ENCODE results near the gene TLR1. TPM values are rescaled to one million over a fixed set of nuclear protein-coding genes. Genes with fewer than 3 reads are reported as not detected.

The TLR1 gene
- total and polyA plus RNA-seq, 2 donors: 4.4 to 17.2 TPM

DNA sequence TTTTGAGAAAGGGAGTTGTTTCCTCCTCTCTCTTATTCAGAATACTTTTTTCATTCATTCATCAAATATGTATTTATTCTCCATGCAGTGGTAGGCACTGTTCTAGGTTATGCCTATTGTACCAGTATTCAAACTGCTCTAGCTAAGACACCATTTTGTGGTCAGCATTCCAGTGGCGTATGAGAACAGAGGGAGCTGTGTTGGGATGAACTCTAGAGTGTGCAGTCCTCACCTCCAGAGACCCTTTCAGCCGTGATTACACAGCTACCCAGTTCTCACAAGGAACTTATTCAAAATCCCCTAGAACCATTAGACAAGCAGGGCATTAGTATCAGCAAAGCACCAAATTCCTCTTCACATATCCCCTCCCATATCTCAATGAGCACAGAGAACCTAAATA, 4.2 kb downstream of the TLR1 start:
- Histone ChIP-seq H3K27ac (ENCODE audit: low read depth) (no peak overlapping the region), H3K4me3 (ENCODE audit: low read depth, low read length) (no peak overlapping the region), H3K4me1 (ENCODE audit: insufficient read depth) (no peaks in the 10 kb centered on the region), H3K36me3 (ENCODE audit: insufficient read depth) (no peaks in the 10 kb centered on the region)
- DNase-seq (ENCODE audit: extremely low spot score): no peak
- WGBS: 92% methylated on average over 2 of the region's 2 CpGs

DNA sequence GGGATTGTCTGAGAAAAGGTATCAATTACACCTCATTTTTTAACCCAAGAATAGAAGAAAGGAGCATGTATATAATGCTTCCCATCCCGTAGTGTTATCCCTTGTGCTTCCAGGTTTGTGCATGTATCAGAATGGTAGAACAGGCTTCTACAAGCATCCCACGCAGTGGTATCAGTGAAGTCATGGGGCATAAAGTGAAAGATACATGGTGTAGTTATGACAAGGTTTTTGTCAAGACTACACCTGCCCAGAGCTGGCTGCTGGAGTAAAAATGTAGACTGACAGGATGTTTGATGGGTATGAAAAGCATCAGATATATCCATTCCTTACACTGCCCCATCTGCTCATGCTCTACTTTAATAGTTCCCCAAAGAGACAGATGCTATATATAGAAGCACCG, 9.5 kb downstream of the TLR1 start:
- 90% methylated on average over 3 of the region's 3 CpGs for WGBS
- no peak for DNase-seq (ENCODE audit: extremely low spot score)
- no peaks in the 10 kb centered on the region for H3K4me1 ChIP-seq (ENCODE audit: insufficient read depth)

DNA sequence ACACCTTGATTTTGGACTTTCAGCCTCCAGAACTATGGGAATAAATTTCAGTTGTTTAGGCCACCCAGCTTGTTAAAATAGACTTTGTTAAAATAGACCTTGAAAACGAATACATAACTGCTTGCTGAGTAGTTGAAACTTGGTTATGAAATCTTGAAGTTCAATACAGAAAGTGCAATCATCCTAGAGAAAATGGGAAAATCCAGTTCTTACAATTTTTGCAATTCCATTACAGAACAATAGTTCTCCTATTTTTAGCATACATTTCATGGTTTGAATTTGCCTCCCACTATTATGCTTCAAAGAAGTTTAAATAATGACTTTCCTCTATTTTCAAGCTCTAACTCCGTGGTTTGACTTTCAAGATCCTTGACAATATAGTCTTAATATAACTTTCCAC, 10.5 kb downstream of the TLR1 start:
- no peaks in the 10 kb centered on the region for H3K36me3 ChIP-seq (ENCODE audit: insufficient read depth)
- DNase-seq (ENCODE audit: extremely low spot score): no peak

More for the DNA sequence above, 9.5 kb downstream of the TLR1 start:
- no peak overlapping the region for H3K27ac ChIP-seq (ENCODE audit: low read depth)
- H3K4me3 ChIP-seq (ENCODE audit: low read depth, low read length): no peak overlapping the region
- no peaks in the 10 kb centered on the region for H3K36me3 ChIP-seq (ENCODE audit: insufficient read depth)

DNA sequence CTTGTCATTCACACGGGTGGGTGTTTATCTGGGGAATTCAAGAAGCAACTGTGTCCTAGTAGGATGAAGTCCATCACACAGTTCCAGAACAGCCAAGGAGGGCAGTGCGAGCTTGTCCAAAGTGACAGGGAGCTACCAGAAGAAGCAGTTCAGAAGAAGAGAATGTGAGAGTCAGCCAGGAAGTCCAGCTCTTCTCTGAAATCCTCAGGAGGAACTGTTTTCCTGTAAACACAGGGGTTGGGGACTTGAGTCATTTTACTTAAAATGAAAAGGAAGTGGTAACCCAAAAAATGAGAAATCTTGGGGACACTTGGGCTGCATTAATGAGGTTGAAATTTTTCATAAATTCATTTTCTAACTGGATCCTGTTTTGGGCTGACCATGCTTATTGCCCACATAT, 13.6 kb downstream of the TLR1 start:
- WGBS: 74% methylated on average over 2 of the region's 2 CpGs
- no peak for DNase-seq (ENCODE audit: extremely low spot score)
- H3K36me3 ChIP-seq (ENCODE audit: insufficient read depth): no peaks in the 10 kb centered on the region

More for the DNA sequence above, 10.5 kb downstream of the TLR1 start:
- Histone ChIP-seq H3K4me1 (ENCODE audit: insufficient read depth) (no peaks in the 10 kb centered on the region), H3K4me3 (ENCODE audit: low read depth, low read length) (no peak overlapping the region), H3K27ac (ENCODE audit: low read depth) (no peak overlapping the region)
- WGBS: 80% methylated on average over 2 of the region's 2 CpGs

DNA sequence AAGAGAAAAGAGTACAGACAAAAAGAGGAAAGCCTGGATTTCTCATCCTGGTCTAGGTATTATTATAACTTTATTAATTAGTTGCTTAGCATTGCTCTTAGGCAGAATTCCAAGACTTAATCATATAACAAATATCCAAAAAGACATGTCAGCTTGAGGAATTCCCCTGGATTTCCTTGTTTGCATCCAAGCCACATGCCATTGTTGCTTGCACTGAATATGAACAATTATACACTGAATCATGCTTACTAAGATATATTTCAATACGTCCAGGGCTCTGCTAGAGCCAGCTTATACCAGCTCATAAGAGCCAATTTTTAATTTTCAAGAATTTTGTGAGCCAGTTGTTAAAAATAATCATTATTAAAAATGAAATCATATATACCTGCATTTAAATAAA, 16.3 kb downstream of the TLR1 start:
- Histone ChIP-seq H3K36me3 (ENCODE audit: insufficient read depth) (no peaks in the 10 kb centered on the region), H3K4me3 (ENCODE audit: low read depth, low read length) (no peak overlapping the region), H3K4me1 (ENCODE audit: insufficient read depth) (no peaks in the 10 kb centered on the region), H3K27ac (ENCODE audit: low read depth) (no peak overlapping the region)
- DNase-seq (ENCODE audit: extremely low spot score): no peak
- WGBS: 49% methylated on average over 1 of the region's 1 CpG

More for the DNA sequence above, 13.6 kb downstream of the TLR1 start:
- Histone ChIP-seq H3K4me1 (ENCODE audit: insufficient read depth) (no peaks in the 10 kb centered on the region), H3K4me3 (ENCODE audit: low read depth, low read length) (no peak overlapping the region), H3K27ac (ENCODE audit: low read depth) (no peak overlapping the region)

DNA sequence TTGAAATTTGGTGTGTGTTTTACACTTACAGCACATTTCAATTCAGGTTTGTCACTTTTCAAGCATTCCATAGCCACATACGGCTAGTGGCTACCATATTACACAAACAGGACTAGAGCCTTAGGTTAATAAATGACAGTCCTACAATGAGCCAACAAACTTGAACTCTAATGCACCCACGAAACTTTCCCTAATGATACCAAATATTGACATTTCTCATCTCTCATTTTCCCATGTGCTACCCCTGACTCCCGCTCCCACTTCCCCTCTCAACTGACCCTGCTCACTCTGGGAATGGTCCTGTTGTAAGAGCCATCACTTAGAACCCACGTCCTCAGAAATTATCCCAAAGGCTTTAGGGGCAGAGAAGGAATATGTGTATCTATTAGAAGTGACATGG, 16.9 kb downstream of the TLR1 start:
- no peak for DNase-seq (ENCODE audit: extremely low spot score)
- no peak overlapping the region for H3K4me3 ChIP-seq (ENCODE audit: low read depth, low read length)
- no peaks in the 10 kb centered on the region for H3K36me3 ChIP-seq (ENCODE audit: insufficient read depth)
- no peak overlapping the region for H3K27ac ChIP-seq (ENCODE audit: low read depth)
- 86% methylated on average over 4 of the region's 4 CpGs for WGBS
- H3K4me1 ChIP-seq (ENCODE audit: insufficient read depth): no peaks in the 10 kb centered on the region

DNA sequence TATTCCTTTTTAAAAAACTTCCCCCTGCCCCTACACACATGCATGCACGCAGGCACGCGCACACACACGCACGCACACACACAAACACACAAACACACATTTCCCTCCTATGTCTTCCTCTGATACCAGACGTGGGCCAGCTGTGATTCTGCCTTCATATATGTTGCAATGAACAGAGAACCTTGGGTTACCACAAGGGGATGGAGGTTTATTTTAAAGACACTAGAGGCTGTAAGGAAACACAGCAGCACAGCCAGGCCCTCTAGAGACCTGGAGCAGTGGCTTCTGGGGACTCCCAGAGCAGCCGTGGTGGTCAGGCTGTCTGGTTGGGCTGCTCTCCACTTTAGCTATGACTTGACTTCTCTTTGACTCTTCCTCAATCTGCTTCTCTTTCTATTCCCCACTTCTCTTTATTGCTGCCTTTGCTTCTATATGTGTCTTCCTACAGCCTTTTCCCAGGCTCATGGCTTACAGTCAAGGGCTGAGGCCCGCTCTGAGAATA, 18.6 kb downstream of the TLR1 start:
- 87% methylated on average over 8 of the region's 8 CpGs for WGBS
- no peak for DNase-seq (ENCODE audit: extremely low spot score)
- Histone ChIP-seq H3K4me3 (ENCODE audit: low read depth, low read length) (no peak overlapping the region), H3K4me1 (ENCODE audit: insufficient read depth) (no peaks in the 10 kb centered on the region), H3K36me3 (ENCODE audit: insufficient read depth) (no peaks in the 10 kb centered on the region), H3K27ac (ENCODE audit: low read depth) (no peak overlapping the region)

DNA sequence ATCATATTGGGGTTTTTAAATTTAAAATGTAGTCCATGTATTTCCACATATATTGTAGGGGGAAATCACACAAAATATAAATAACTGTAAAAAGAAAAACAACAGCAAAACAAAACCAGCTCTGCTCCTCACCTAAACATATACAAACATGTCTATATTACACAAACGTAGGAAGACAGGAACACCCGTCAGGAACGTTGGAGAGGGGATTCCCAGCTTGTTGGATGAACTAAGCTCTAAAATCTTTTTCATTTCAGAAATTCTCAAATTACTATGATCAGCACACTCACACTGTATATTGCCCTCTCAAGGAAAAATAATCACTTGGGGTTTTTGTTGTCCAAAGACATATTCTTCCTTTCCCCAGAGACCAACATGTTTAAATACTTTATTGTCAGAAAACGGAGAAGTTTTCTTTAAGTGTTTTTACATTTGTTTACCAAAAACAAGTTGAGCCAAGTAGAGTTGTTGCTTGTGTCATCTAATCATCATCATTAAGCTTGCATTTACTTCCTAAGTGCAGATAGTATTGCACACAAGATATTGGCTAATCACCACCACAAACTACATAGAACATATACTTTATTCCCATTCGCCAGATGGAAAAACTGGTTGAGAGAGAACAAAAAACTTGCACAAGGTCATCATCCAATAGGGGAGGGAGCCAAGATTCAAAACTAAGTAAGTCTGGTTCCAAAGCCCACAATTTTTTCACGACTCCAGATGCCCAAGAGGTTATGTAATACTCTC, 19.4 kb downstream of the TLR1 start:
- WGBS: 61% methylated on average over 6 of the region's 6 CpGs
- DNase-seq (ENCODE audit: extremely low spot score): no peak
- H3K4me3 ChIP-seq (ENCODE audit: low read depth, low read length): no peak overlapping the region

DNA sequence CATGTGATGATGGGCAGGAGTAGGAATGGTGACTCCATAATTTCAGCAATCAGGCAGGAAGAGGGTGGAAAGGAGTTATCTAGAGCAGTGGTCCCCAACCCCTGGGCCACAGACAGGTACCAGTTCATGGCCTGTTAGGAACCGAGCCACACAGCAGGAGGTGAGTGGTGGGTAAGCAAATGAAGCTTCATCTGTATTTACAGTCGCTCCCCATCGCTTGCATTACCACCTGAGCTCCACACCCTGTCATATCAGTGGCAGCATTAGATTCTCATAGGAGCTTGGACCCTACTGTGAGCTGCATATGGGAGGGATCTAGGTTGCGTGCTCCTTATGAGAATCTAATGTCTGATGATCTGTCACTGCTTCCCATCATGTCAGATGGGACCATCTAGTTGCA, 20.4 kb downstream of the TLR1 start:
- no peaks in the 10 kb centered on the region for H3K36me3 ChIP-seq (ENCODE audit: insufficient read depth)
- no peak for DNase-seq (ENCODE audit: extremely low spot score)
- H3K27ac ChIP-seq (ENCODE audit: low read depth): no peak overlapping the region
- 96% methylated on average over 4 of the region's 4 CpGs for WGBS
- no peaks in the 10 kb centered on the region for H3K4me1 ChIP-seq (ENCODE audit: insufficient read depth)
- H3K4me3 ChIP-seq (ENCODE audit: low read depth, low read length): no peak overlapping the region

More for the DNA sequence above, 19.4 kb downstream of the TLR1 start:
- Histone ChIP-seq H3K36me3 (ENCODE audit: insufficient read depth) (no peaks in the 10 kb centered on the region), H3K27ac (ENCODE audit: low read depth) (no peak overlapping the region), H3K4me1 (ENCODE audit: insufficient read depth) (no peaks in the 10 kb centered on the region)

DNA sequence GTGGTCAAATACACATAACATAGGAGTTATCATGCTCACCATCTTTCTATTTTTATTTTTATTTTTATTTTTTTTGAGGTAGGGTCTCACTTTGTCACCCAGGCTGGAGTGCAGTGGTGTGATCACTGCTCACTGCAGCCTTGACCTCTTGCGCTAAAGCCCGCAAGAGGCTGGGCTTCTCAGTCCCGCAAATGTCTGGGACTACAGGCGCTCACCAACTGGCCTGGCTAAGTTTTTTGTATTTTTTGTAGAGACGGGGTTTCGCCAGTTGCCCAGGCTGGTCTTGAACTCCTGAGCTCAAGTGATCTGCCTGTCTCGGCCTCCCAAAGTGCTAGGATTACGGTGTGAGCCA, 21.5 kb downstream of the TLR1 start:
- Histone ChIP-seq H3K4me1 (ENCODE audit: insufficient read depth) (no peaks in the 10 kb centered on the region), H3K27ac (ENCODE audit: low read depth) (no peak overlapping the region), H3K4me3 (ENCODE audit: low read depth, low read length) (no peak overlapping the region), H3K36me3 (ENCODE audit: insufficient read depth) (no peaks in the 10 kb centered on the region)
- no peak for DNase-seq (ENCODE audit: extremely low spot score)
- 88% methylated on average over 8 of the region's 8 CpGs for WGBS

DNA sequence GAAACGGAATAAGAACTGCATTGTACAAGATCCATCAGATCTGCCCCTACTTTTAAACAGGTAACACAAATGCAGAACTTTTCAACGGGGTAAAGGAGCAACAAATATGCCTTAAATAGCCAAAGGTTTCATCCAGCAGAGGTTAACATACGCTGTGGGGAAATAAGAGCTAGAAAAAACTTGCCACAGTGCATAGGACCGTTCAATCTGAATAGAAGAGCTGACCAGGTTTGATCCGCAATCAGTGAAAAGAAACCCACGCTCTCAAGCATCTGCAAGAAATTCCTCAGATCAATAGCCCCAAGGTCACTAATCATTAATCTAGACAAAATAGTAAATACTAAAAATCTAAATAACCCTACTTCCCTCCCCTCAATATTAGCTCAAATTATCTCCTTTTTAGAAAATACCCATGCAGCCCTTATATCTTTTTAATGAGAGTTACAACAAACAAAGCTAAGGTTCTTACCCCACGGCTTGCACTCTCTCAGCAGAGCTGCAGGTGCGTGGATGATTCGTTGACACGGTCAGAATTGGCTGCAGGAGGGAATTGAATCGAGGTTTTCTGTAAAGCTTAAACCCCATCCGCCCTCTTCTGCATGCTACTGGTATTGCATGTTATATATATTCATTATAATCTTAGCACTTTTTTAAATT, 22.0 kb downstream of the TLR1 start, which contains the start of gene TLR10:
TSS of gene TLR10 (minus strand) at position 539 of the 657 bp plus-strand sequence. CDS start 7,400 bp downstream, outside the sequence.
- H3K36me3 ChIP-seq (ENCODE audit: insufficient read depth): no peaks in the 10 kb centered on the region
- no peak within 1 kb of the TSS for H3K4me3 ChIP-seq (ENCODE audit: low read depth, low read length)
- no peak for DNase-seq (ENCODE audit: extremely low spot score)
- no peak within 1 kb of the TSS for H3K27ac ChIP-seq (ENCODE audit: low read depth)
- WGBS: 40% methylated on average over 12 of the region's 12 CpGs
- H3K4me1 ChIP-seq (ENCODE audit: insufficient read depth): no peaks in the 10 kb centered on the region

DNA sequence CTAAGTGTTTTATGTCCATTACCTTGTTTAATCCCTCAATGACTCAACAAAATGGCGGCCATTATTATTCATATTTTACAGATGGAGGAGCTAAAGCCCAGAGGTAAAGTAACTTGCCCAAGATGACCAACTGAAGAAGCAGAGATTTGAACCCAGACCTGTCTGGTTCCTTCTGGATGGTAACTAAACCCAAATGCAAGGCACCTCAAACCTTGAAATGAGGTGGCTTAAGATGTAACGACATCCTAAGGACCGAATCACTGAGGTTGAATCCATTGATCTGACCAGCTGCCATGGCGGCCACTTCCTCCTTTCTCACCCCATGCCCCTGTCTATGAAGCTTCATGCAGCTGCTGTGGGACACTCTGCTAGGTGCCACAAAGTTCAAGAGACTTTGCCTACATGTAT, 22.7 kb downstream of the TLR1 start:
- 93% methylated on average over 4 of the region's 4 CpGs for WGBS
- no peak for DNase-seq (ENCODE audit: extremely low spot score)
- no peaks in the 10 kb centered on the region for H3K4me1 ChIP-seq (ENCODE audit: insufficient read depth)

DNA sequence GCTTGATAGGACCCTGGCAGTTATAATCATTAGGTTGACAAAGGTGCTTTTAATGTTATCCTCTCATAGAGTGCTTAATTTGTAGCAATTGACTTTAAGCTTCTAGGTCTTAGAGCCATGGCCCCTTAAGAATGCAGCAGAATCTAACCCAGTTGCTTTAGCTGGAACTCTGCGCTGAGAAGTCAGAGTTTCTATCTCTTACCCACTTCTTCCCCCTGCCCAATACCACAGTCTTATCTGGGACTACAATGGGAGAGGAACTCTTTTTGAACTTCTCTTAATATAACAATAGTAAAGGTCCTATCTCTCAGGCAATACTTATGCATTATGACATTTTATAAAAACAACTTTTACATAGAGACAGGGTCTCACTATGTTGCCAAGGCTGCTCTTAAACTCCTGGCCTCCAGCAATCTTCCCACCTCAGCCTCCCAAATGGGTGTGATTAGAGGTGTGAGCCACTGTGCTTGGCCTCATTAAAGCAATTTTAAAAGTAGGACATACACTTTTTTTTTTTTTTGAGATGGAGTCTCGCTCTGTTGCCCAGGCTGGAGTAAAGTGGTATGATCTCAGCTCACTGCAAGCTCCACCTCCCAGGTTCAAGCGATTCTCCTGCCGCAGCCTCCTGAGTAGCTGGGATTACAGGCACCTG, 23.6 kb downstream of the TLR1 start:
- no peak for DNase-seq (ENCODE audit: extremely low spot score)
- WGBS: 94% methylated on average over 4 of the region's 4 CpGs

More for the DNA sequence above, 22.7 kb downstream of the TLR1 start:
- Histone ChIP-seq H3K27ac (ENCODE audit: low read depth) (no peak overlapping the region), H3K36me3 (ENCODE audit: insufficient read depth) (no peaks in the 10 kb centered on the region), H3K4me3 (ENCODE audit: low read depth, low read length) (no peak overlapping the region)

DNA sequence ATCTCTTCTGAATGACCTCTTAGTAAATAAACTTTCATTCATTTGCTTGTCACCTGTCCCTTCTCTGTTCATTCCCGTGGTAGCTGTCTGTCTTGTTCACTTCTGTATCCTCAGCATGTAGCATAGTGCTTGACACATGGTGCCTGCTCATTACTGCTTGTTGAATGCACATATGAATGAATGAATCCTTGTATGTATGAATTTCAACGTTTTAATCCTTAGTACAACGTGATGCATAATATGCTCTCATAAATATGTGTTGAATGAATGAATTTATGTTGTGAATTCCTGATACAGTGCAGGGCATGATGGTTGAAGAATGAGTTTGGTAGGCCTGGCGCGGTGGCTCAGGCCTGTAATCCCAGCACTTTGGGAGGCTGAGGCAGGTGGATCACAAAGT, 24.8 kb downstream of the TLR1 start:
- no peak overlapping the region for H3K4me3 ChIP-seq (ENCODE audit: low read depth, low read length)
- no peak for DNase-seq (ENCODE audit: extremely low spot score)
- no peak overlapping the region for H3K27ac ChIP-seq (ENCODE audit: low read depth)
- WGBS: 80% methylated on average over 5 of the region's 5 CpGs
- H3K4me1 ChIP-seq (ENCODE audit: insufficient read depth): no peaks in the 10 kb centered on the region
- no peaks in the 10 kb centered on the region for H3K36me3 ChIP-seq (ENCODE audit: insufficient read depth)

More for the DNA sequence above, 23.6 kb downstream of the TLR1 start:
- H3K4me3 ChIP-seq (ENCODE audit: low read depth, low read length): no peak overlapping the region
- H3K27ac ChIP-seq (ENCODE audit: low read depth): no peak overlapping the region
- H3K4me1 ChIP-seq (ENCODE audit: insufficient read depth): no peaks in the 10 kb centered on the region
- H3K36me3 ChIP-seq (ENCODE audit: insufficient read depth): no peaks in the 10 kb centered on the region
